ENCODE data around the gene SLAMF9.

DNA sequence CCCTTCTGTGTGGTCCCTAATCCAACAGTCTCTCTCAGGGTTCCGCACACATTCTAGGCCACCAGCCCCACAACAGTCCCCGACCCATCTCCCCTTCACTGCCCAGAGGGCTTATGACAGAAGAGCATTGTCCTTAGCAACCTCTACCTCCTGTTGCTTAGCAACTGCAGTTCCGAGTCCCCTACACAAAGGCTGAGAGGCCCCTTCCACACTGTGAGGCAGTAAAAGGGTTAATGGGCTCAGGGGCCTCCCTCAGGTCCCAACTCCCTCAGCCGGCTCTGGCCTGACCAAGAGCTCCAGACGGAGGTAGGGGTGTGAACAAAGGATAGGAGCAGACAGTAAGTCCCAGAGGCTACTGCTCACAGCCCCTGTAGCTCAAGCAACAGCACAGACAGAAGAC lies 12.9 kb downstream of the SLAMF9 start:
- TF ChIP-seq, protein P1, sequence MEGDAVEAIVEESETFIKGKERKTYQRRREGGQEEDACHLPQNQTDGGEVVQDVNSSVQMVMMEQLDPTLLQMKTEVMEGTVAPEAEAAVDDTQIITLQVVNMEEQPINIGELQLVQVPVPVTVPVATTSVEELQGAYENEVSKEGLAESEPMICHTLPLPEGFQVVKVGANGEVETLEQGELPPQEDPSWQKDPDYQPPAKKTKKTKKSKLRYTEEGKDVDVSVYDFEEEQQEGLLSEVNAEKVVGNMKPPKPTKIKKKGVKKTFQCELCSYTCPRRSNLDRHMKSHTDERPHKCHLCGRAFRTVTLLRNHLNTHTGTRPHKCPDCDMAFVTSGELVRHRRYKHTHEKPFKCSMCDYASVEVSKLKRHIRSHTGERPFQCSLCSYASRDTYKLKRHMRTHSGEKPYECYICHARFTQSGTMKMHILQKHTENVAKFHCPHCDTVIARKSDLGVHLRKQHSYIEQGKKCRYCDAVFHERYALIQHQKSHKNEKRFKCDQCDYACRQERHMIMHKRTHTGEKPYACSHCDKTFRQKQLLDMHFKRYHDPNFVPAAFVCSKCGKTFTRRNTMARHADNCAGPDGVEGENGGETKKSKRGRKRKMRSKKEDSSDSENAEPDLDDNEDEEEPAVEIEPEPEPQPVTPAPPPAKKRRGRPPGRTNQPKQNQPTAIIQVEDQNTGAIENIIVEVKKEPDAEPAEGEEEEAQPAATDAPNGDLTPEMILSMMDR (conservative IDR thresholded peaks at IDR 0.05; ENCODE audit: low read length) = no peak
- TF ChIP-seq EZH2phosphoT487 (IDR thresholded peaks at IDR 0.05; ENCODE audit: borderline replicate concordance, low read depth, low read length) = no peak

Measured in OCI-LY7 (cell line).